ENCODE data around the gene ULK3.

The ULK3 gene

GRCh38 chr15:74847432-74847831 lies 4.5 kb upstream of the ULK3 start:
- H3K4me3 ChIP-seq (ENCODE audit: low read length), result no peak overlapping the region
- no peak for TF ChIP-seq CTCF (conservative IDR thresholded peaks at IDR 0.05; ENCODE audit: low read depth, low read length)
- DNase-seq (ENCODE audit: low read depth), result no peak

GRCh38 chr15:74845581-74845980 lies 2.6 kb upstream of the ULK3 start:
- no peak overlapping the region for H3K4me3 ChIP-seq (ENCODE audit: low read length)
- TF ChIP-seq CTCF (conservative IDR thresholded peaks at IDR 0.05; ENCODE audit: low read depth, low read length), result no peak
- DNase-seq (ENCODE audit: low read depth), result no peak

GRCh38 chr15:74845208-74845568 lies 2.2 kb upstream of the ULK3 start:
- no peak for TF ChIP-seq CTCF (conservative IDR thresholded peaks at IDR 0.05; ENCODE audit: low read depth, low read length)
- DNase-seq (ENCODE audit: low read depth), result no peak

GRCh38 chr15:74844319-74845207 lies 1.6 kb upstream of the ULK3 start:
- DNase-seq (ENCODE audit: low read depth), result no peak
- H3K4me3 ChIP-seq (ENCODE audit: low read length), result no peak overlapping the region
- TF ChIP-seq CTCF (conservative IDR thresholded peaks at IDR 0.05; ENCODE audit: low read depth, low read length), result no peak

More at GRCh38 chr15:74845208-74845568, 2.2 kb upstream of the ULK3 start:
- H3K4me3 ChIP-seq (ENCODE audit: low read length), result no peak overlapping the region

GRCh38 chr15:74843891-74844299 lies 939 bp upstream of the ULK3 start:
- no peak overlapping the region for H3K4me3 ChIP-seq (ENCODE audit: low read length)
- no peak for DNase-seq (ENCODE audit: low read depth)
- no peak for TF ChIP-seq CTCF (conservative IDR thresholded peaks at IDR 0.05; ENCODE audit: low read depth, low read length)

- H3K4me3 ChIP-seq (ENCODE audit: low read length), result peak overlapping the region; percentile 34
- no peak for TF ChIP-seq CTCF (conservative IDR thresholded peaks at IDR 0.05; ENCODE audit: low read depth, low read length)
- DNase-seq (ENCODE audit: low read depth), result no peak
Observed at GRCh38 chr15:74843445-74843828, 481 bp upstream of the ULK3 start.

GRCh38 chr15:74841891-74842373 lies 1.0 kb downstream of the ULK3 start:
- no peak for TF ChIP-seq CTCF (conservative IDR thresholded peaks at IDR 0.05; ENCODE audit: low read depth, low read length)
- peak overlapping the region; percentile 84 for H3K4me3 ChIP-seq (ENCODE audit: low read length)

More at GRCh38 chr15:74841891-74842373, 1.0 kb downstream of the ULK3 start:
- DNase-seq (ENCODE audit: low read depth), result no peak

All from retinal pigment epithelial cell (primary cell).